HepG2 (cell line): ENCODE measurements around the gene HTR3C.

Experiments
- ETV6 ChIP-seq: sonication (generic); formaldehyde crosslinking; conservative IDR thresholded peaks from 2 replicates; pipeline ENCODE4 v1.4.0; 2020; ENCODE audit warnings: missing genetic modification reagents
- PHF20 ChIP-seq: sonication (generic); formaldehyde crosslinking; IDR thresholded peaks from 2 replicates; pipeline ENCODE4 v1.5.0; 2020; ENCODE audit warnings: mild to moderate bottlenecking, missing genetic modification reagents
- THAP11 ChIP-seq: IDR thresholded peaks from 2 replicates; pipeline ENCODE4 v1.6.1; 2016; ENCODE audit warnings: missing biosample characterization, missing genetic modification reagents
- ZZZ3 ChIP-seq: sonication (generic); formaldehyde crosslinking; IDR thresholded peaks from 2 replicates; pipeline ENCODE4 v1.4.0; 2020; ENCODE audit warnings: missing genetic modification reagents, mild to moderate bottlenecking, borderline replicate concordance

DNA sequence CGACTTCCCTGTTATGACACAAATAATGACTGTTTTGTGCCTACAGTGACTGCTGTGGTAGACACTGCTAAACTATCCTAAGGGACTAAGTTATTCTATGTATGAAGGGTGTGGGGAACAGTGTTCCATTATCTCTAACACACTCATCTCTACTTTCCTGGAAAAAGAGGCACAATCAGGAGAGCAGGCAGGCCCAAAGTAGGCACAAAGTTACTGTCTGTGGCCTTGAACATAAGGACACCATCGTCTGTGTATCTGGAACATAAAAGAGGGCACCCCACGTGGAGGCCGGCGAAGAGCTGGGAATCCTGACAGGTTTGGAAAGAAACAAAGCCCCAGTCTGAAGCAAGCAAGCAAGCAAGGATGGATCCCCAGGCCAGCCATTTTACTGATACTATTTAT, 36.7 kb upstream of the HTR3C start:
- TF ChIP-seq PHF20 (no peak), THAP11 (CRISPR knock-in tag) (no peak), ETV6 (no peak), ZZZ3 (CRISPR knock-in tag) (no peak)
